ENCODE results near the gene VAMP5.

DNA sequence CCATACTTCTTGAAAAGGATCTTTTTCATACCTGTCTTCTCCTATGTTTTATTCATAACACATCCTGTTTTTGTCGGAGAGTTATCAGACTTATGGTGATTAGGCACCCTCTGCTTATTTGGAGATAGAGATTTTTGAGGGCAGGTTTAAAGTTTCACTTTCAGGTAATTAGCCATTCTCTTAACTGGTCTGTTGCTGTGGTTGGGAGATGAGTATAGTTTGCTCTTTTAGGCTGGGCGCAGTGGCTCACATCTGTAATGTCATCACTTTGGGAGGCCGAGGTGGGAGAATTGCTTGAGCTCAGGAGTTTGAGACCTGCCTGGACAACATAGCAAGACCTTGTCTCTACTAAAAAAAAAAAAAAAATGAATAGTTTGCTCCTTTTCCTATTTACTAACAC lies 58.5 kb downstream of the VAMP5 start:
- TF ChIP-seq, protein P1, sequence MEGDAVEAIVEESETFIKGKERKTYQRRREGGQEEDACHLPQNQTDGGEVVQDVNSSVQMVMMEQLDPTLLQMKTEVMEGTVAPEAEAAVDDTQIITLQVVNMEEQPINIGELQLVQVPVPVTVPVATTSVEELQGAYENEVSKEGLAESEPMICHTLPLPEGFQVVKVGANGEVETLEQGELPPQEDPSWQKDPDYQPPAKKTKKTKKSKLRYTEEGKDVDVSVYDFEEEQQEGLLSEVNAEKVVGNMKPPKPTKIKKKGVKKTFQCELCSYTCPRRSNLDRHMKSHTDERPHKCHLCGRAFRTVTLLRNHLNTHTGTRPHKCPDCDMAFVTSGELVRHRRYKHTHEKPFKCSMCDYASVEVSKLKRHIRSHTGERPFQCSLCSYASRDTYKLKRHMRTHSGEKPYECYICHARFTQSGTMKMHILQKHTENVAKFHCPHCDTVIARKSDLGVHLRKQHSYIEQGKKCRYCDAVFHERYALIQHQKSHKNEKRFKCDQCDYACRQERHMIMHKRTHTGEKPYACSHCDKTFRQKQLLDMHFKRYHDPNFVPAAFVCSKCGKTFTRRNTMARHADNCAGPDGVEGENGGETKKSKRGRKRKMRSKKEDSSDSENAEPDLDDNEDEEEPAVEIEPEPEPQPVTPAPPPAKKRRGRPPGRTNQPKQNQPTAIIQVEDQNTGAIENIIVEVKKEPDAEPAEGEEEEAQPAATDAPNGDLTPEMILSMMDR (conservative IDR thresholded peaks at IDR 0.05; ENCODE audit: low read depth, low read length) = no peak
- no peak for TF ChIP-seq EZH2 (IDR thresholded peaks at IDR 0.05; ENCODE audit: low read length, unreplicated experiment)
